ENCODE results near the gene IL15RA. TPM values are rescaled to one million over a fixed set of nuclear protein-coding genes. Genes with fewer than 3 reads are reported as not detected.

Gene IL15RA
- total and polyA plus RNA-seq, 10 of the 15 experiments (the other 5 are each of a cell fraction or from before 2014, with no cell fraction given): 2.0 to 14.8 (median 12.1) TPM

GRCh38 chr10:5981529-5981928 is 4.2 kb upstream of the IL15RA start (continued):
- TF ChIP-seq RAD51 (IDR thresholded peaks at IDR 0.05): no peak
- TF ChIP-seq E2F8 (IDR thresholded peaks at IDR 0.05; ENCODE audit: low read depth, partially characterized antibody): no peak

GRCh38 chr10:5978230-5978489 is 817 bp upstream of the IL15RA start:
- FAIRE-seq (no peak), DNase-seq (ENCODE audit: low read depth, low spot score) (no peak), ATAC-seq (no peak)
- H3K9me3 ChIP-seq (replicated peaks; ENCODE audit: control insufficient read depth, insufficient read depth, low read length): no peaks in the 10 kb centered on the region
- no peaks in the 10 kb centered on the region for H4K20me1 ChIP-seq (ENCODE audit: control insufficient read depth, insufficient read depth)
- SMC1A ChIA-PET (ENCODE audit: uncharacterized antibody, unreplicated experiment): interaction anchor here (0.7 to 2.6 kb wide), 7 partner anchors 9 to 289 kb away, joined by 3 to 17 read pairs (median 3); partner anchors contain the start of genes ANKRD16 and FBH1
- peak overlapping the region; percentile 95 for H3K4me3 ChIP-seq
- H3K79me2 ChIP-seq (ENCODE audit: control insufficient read depth, insufficient read depth, low read length): peaks cover 43% of the 10 kb centered on the region
- no peak for TF ChIP-seq RELA (IDR thresholded peaks at IDR 0.05; ENCODE audit: borderline replicate concordance, partially characterized antibody)
- 0 out of 4 replicates have a peak, but pooled peaks of 1 of the 2 experiments have one; percentile 22 for TF ChIP-seq EP300 (IDR thresholded peaks at IDR 0.05; ENCODE audit: borderline replicate concordance in 1 of 2, control insufficient read depth in 1 of 2, low read depth in 2 of 2, low read length in 2 of 2)
- intact Hi-C loops (cut with micrococcal nuclease; ENCODE audit: unreplicated experiment): loop anchor here (5.0 kb wide), 4 partner anchors 86 to 291 kb away; partner anchors contain the start of genes FBH1 and RBM17
- POLR2A ChIA-PET: interaction anchor here (1.0 to 5.2 kb wide), 4 partner anchors 11 to 87 kb away, joined by 3 to 23 read pairs (median 4); partner anchors contain the start of genes ANKRD16 and FBH1
- in situ Hi-C loops (cut with MboI): no loop called here
- peak overlapping the region; percentile 88 for H3K27ac ChIP-seq (ENCODE audit: control insufficient read depth, insufficient read depth)
- 7% methylated on average over 6 of the region's 6 CpGs for WGBS (ENCODE audit: insufficient coverage, insufficient replicate concordance, low lambda C conversion rate, missing lambda C conversion rate)
- CTCF ChIA-PET: interaction anchor here (0.6 to 4.5 kb wide), 4 partner anchors 9 to 110 kb away, joined by 3 to 25 read pairs (median 3); no protein-coding TSS in a partner anchor
- peaks cover 12% of the 10 kb centered on the region for H3K4me1 ChIP-seq (ENCODE audit: control insufficient read depth, insufficient read depth, low read length)
- RAD21 ChIA-PET (ENCODE audit: unreplicated experiment): interaction anchor here (0.8 to 3.3 kb wide), 4 partner anchors 10 to 88 kb away, joined by 3 to 29 read pairs (median 9); partner anchors contain the start of genes ANKRD16 and FBH1
- no peaks in the 10 kb centered on the region; a peak in 1 of 4 replicates for H3K27me3 ChIP-seq (replicated peaks in 1 of 2; ENCODE audit: control insufficient read depth in 2 of 2, insufficient read depth in 2 of 2, low read length in 1 of 2)
- H3K9ac ChIP-seq (ENCODE audit: control insufficient read depth, insufficient read depth, low read length): peak overlapping the region; percentile 87
- no peaks in the 10 kb centered on the region for H3K36me3 ChIP-seq (ENCODE audit: control insufficient read depth in 2 of 2, insufficient read depth in 2 of 2, low read length in 1 of 2)
- peak overlapping the region; percentile 92 for H2AFZ ChIP-seq (ENCODE audit: control insufficient read depth, low read depth, low read length)
- BruUV-seq (replicated peaks): no TSS peak
- peak overlapping the region; percentile 46 for H3K4me2 ChIP-seq (ENCODE audit: control insufficient read depth, insufficient read depth)

Data from GM12878 (cell line).